GM12878 (cell line): Measurements from ENCODE around the gene VSTM4. TPM values are rescaled to one million over a fixed set of nuclear protein-coding genes. Genes with fewer than 3 reads are reported as not detected.

ENCODE experiments used
- ATAC-seq: fragments of 200-7000 bp; cut with Tn5 transposase; 3 replicates; pipeline ENCODE4 v1.9.1; 2020; ENCODE audit warnings: mild to moderate bottlenecking, moderate library complexity
- BruUV-seq: library from RNA; stranded (reverse); fragments of 400-500 nt; replicated peaks from 2 replicates; lab custom pipeline; 2021; lab: Mats Ljungman, UMichigan
- CTCF ChIA-PET: fragments of 300-600 bp; sonication (Branson Sonifier 250); formaldehyde crosslinking; extraction: SDS; loops from one replicate; lab custom pipeline; 2021; ENCODE audit warnings: inconsistent platforms; lab: Yijun Ruan, JAX
- POLR2A ChIA-PET: fragments of 350-600 bp; formaldehyde crosslinking; extraction: SDS; loops from one replicate; lab custom pipeline; 2021; ENCODE audit warnings: inconsistent platforms; lab: Charles Lee
- RAD21 ChIA-PET: fragments of 300-600 bp; sonication (Branson Sonifier 250); formaldehyde crosslinking; loops from one replicate; lab custom pipeline; 2023; ENCODE audit warnings: antibody characterized with exemption; ENCODE audit not compliant: unreplicated experiment; lab: Charles Lee
- SMC1A ChIA-PET: fragments of 300-600 bp; sonication (Branson Sonifier 250); formaldehyde crosslinking; loops from one replicate; lab custom pipeline; 2023; ENCODE audit not compliant: unreplicated experiment, uncharacterized antibody; lab: Charles Lee
- DNase-seq: peaks from one replicate; pipeline ENCODE4 v3.0.0-alpha.2; 2011; ENCODE audit warnings: low read depth, low spot score
- FAIRE-seq: peaks from 3 replicates; lab custom pipeline; 2011; peaks lifted over from hg19 to GRCh38; lab: Jason Lieb, UNC
- H2AFZ ChIP-seq: 2 replicates; pipeline ENCODE4 v1.6.0; 2011; ENCODE audit warnings: low read depth, low read length, control low read depth; ENCODE audit not compliant: control insufficient read depth
- H3K27ac ChIP-seq: 2 replicates; pipeline ENCODE4 v1.5.1; 2011; ENCODE audit warnings: control low read depth; ENCODE audit not compliant: control insufficient read depth, insufficient read depth
- H3K27me3 ChIP-seq, 2 experiments: replicated peaks in 1 of 2; 2 replicates each; pipeline versions ENCODE4 v1.6.0 to v1.6.1; 2011; ENCODE audit warnings: low read length in 1 of 2; ENCODE audit not compliant: control insufficient read depth in 2 of 2, insufficient read depth in 2 of 2
- H3K36me3 ChIP-seq, 2 experiments: 2 replicates each; pipeline ENCODE4 v1.5.1; 2011; ENCODE audit warnings: low read length in 1 of 2; ENCODE audit not compliant: control insufficient read depth in 2 of 2, insufficient read depth in 2 of 2
- H3K4me1 ChIP-seq: 2 replicates; pipeline ENCODE4 v1.6.1; 2011; ENCODE audit warnings: mild to moderate bottlenecking, low read length, moderate library complexity, mixed read lengths; ENCODE audit not compliant: control insufficient read depth, insufficient read depth
- H3K4me2 ChIP-seq: 2 replicates; pipeline ENCODE4 v1.6.0; 2011; ENCODE audit warnings: control low read depth; ENCODE audit not compliant: control insufficient read depth, insufficient read depth
- H3K4me3 ChIP-seq: fragments of 200-600 bp; sonication (generic); 2 replicates; pipeline ENCODE4 v1.5.1; 2016
- H3K79me2 ChIP-seq: 2 replicates; pipeline ENCODE4 v1.6.0; 2011; ENCODE audit warnings: low read length; ENCODE audit not compliant: control insufficient read depth, insufficient read depth
- H3K9ac ChIP-seq: 2 replicates; pipeline ENCODE4 v1.8.0; 2011; ENCODE audit warnings: low read length, control low read depth, mixed read lengths; ENCODE audit not compliant: control insufficient read depth, insufficient read depth
- H3K9me3 ChIP-seq: replicated peaks from 3 replicates; pipeline ENCODE4 v1.5.1; 2011; ENCODE audit warnings: mild to moderate bottlenecking, low read length; ENCODE audit not compliant: control insufficient read depth, insufficient read depth
- H4K20me1 ChIP-seq: 2 replicates; pipeline ENCODE4 v1.6.0; 2011; ENCODE audit not compliant: control insufficient read depth, insufficient read depth
- NBN ChIP-seq: fragments of 450-650 bp; IDR thresholded peaks from 2 replicates; pipeline ENCODE4 v1.6.1; 2016
- POU2F2 ChIP-seq: IDR thresholded peaks from 3 replicates; pipeline ENCODE4 v1.6.1; 2011; ENCODE audit warnings: low read depth, mild to moderate bottlenecking, low read length, borderline replicate concordance
- SMAD1 ChIP-seq: fragments of 450-650 bp; IDR thresholded peaks from 2 replicates; pipeline ENCODE4 v1.6.1; 2018; ENCODE audit warnings: mild to moderate bottlenecking, low read depth; ENCODE audit not compliant: partially characterized antibody
- ZBTB40 ChIP-seq: fragments of 450-650 bp; IDR thresholded peaks from 2 replicates; pipeline ENCODE4 v1.6.1; 2016; ENCODE audit warnings: mild to moderate bottlenecking, moderate library complexity, borderline replicate concordance
- WGBS: methylation state at CpG from one replicate; pipeline ENCODE4 v1.1.6; 2016; ENCODE audit warnings: low lambda C conversion rate; ENCODE audit not compliant: insufficient replicate concordance, insufficient coverage; ENCODE audit errors: missing lambda C conversion rate; 5-methylcytosine and 5-hydroxymethylcytosine counted together
- in situ Hi-C: fragments of 300-500 bp; cut with MboI; formaldehyde crosslinking; loops from 9 replicates; pipeline ENCODE4 v1.14.3; 2018; ENCODE audit warnings: mixed read lengths
- intact Hi-C: fragments of 100-400 bp; cut with micrococcal nuclease; formaldehyde crosslinking; loops from one replicate; pipeline ENCODE4 v1.14.2; 2022; ENCODE audit not compliant: unreplicated experiment
- polyA plus RNA-seq, 11 experiments: library from polyadenylated mRNA; depleted of rRNA in 4 of 11; unstranded in 6 of 11; stranded (reverse) in 5 of 11; fragments of >200 nt; fragmentation: Nextera tagmentation in 4 of 11; fragmentation: Illumina TruSeq in 1 of 11; extraction: Ambion mirVana in 4 of 11; extraction: Trizol in 1 of 11; gene quantifications; 1 replicate in 1 of 11; 2 replicates in 10 of 11; pipeline versions ENCODE4 v1.2.1 to v1.2.3, GENCODE V29; 2011 to 2016; ENCODE audit warnings: inconsistent platforms in 2 of 11, missing spikeins in 2 of 11, low read depth in 1 of 11
- total RNA-seq, 4 experiments: library from RNA; depleted of rRNA in 3 of 4; stranded (reverse); fragments of >200 nt in 3 of 4; fragmentation: Illumina TruSeq in 1 of 4; extraction: Trizol in 1 of 4; gene quantifications; 2 replicates each; pipeline versions ENCODE4 v1.2.1 to v1.2.3, GENCODE V29; 2013 to 2021

VSTM4 gene
- total and polyA plus RNA-seq, 10 of the 15 experiments (the other 5 are each of a cell fraction or from before 2014, with no cell fraction given) = 0.01 to 0.14 (median 0.02) TPM; not detected in 7

DNA sequence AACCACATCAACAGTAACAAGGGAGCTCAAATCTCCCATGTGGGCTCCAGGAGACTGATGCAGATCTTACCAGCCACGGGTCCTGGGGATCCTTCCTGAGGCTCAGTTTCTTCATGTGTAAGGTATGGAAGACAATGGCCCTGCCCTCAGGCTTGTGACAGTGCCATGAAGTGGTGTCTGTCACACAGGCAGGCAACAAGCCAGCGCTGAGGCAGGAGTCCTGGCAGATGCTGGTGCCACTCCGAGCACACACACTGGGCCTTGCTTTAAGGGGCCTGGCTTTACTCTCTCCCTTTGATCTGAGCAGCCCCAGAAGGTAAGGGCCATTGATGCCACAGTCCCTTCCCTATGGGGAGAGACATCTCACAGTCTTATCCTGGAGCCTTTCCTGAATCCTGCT is 147.3 kb downstream of the VSTM4 start:
- Histone ChIP-seq H3K4me3 (no peak overlapping the region), H3K79me2 (no peaks in the 10 kb centered on the region), H3K27me3 (no peaks in the 10 kb centered on the region), H3K4me2 (no peak overlapping the region), H2AFZ (no peak overlapping the region), H4K20me1 (no peaks in the 10 kb centered on the region), H3K4me1 (no peaks in the 10 kb centered on the region), H3K9ac (no peak overlapping the region), H3K9me3 (no peaks in the 10 kb centered on the region), H3K27ac (no peak overlapping the region), H3K36me3 (peaks cover 20 to 27% of the 10 kb centered on the region in 2 experiments; a peak in 3 of 4 replicates)
- FAIRE-seq = no peak
- RAD21 ChIA-PET = no interaction called here
- DNase-seq = no peak
- no peak for ATAC-seq
- in situ Hi-C loops = no loop called here
- TF ChIP-seq SMAD1 (no peak), ZBTB40 (no peak), POU2F2 (no peak), NBN (no peak)
- CTCF ChIA-PET = no interaction called here
- intact Hi-C loops = no loop called here
- no TSS peak for BruUV-seq
- POLR2A ChIA-PET = no interaction called here
- WGBS = 77% methylated on average over 3 of the region's 3 CpGs
- SMC1A ChIA-PET = no interaction called here
